Measurements from ENCODE around the gene MFSD11. TPM values are rescaled to one million over a fixed set of nuclear protein-coding genes. Genes with fewer than 3 reads are reported as not detected.
"Not testable (repeated sequence)": the region's sequence is repeated elsewhere in the genome, so short reads cannot be mapped to it uniquely, and the experiment has no call there.

Gene MFSD11
- total and polyA plus RNA-seq, 2 of the 8 experiments (the other 6 are each of a cell fraction or from before 2014, with no cell fraction given): 17.7 to 19.8 TPM

DNA sequence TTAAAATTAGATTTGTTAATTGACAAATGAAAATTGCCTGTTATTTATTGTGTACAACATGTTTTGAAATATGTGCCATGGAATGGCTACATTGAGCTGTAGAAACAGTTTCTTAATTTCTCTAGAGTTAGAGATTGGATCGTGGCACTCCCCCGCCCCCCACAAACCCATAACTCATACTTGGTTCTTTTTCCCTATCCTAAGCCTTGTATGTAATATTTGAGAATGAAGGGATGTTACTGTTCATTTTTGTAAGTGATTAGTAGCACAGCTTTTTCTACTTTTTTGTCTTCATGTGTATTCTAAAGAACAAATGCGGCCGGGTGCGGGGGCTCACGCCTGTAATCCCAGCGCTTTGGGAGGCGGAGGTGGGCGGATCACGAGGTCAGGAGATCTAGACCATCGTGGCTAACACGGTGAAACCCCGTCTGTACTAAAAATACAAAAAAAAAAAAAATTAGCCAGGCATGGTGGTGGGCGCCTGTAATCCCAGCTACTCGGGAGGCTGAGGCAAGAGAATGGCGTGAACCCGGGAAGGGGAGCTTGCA is 1.7 kb downstream of the MFSD11 start:
- H2BK12ac ChIP-seq (ENCODE audit: low read depth, low read length); FAIRE-seq; H3K18ac ChIP-seq (ENCODE audit: extremely low read depth, low read length); H3K27me3 ChIP-seq (replicated peaks in 1 of 4; ENCODE audit: control insufficient read depth in 3 of 4, extremely low read depth in 1 of 4, insufficient read depth in 3 of 4, low read length in 3 of 4); DNase-seq (ENCODE audit: low read depth in 1 of 2, low spot score in 2 of 2); H3K23ac ChIP-seq (ENCODE audit: insufficient read length); H4K5ac ChIP-seq (ENCODE audit: insufficient read length, low read depth, low read length); H3K56ac ChIP-seq (replicated peaks; ENCODE audit: insufficient read length, low read depth, low read length); H2BK20ac ChIP-seq (ENCODE audit: low read length); H3K9me3 ChIP-seq (ENCODE audit: insufficient read depth in 2 of 2, low read depth in 1 of 2, low read length in 1 of 2); H3K27ac ChIP-seq (ENCODE audit: low read depth, low read length); H4K8ac ChIP-seq (ENCODE audit: extremely low read depth, insufficient read depth, low read length); H3K9ac ChIP-seq (replicated peaks in 1 of 4; ENCODE audit: extremely low read depth in 1 of 4, low read depth in 3 of 4, low read length in 3 of 4); H3K4ac ChIP-seq (replicated peaks; ENCODE audit: insufficient read length, low read depth, low read length); H2BK15ac ChIP-seq (ENCODE audit: low read length); H2BK120ac ChIP-seq (replicated peaks; ENCODE audit: low read depth, low read length); H3K4me3 ChIP-seq (ENCODE audit: extremely low read depth in 1 of 4, insufficient read depth in 2 of 4, low read depth in 3 of 4, low read length in 4 of 4); H3K79me1 ChIP-seq (ENCODE audit: low read depth, low read length); H3K4me2 ChIP-seq (ENCODE audit: insufficient read depth in 1 of 2, low read depth in 2 of 2, low read length in 2 of 2); H3K23me2 ChIP-seq (ENCODE audit: low read depth, low read length); H2BK5ac ChIP-seq (ENCODE audit: low read depth, low read length); H2AK5ac ChIP-seq (ENCODE audit: low read depth, low read length); H4K91ac ChIP-seq (replicated peaks; ENCODE audit: insufficient read length, low read length); H3K14ac ChIP-seq (ENCODE audit: insufficient read length); H3K4me1 ChIP-seq (replicated peaks in 1 of 4; ENCODE audit: control insufficient read depth in 3 of 4, insufficient read depth in 4 of 4, low read length in 3 of 4); H2AFZ ChIP-seq (ENCODE audit: low read length): not testable (repeated sequence)
- CTCF ChIA-PET (ENCODE audit: partially characterized antibody): interaction anchor here (0.6 to 1.5 kb wide), 4 partner anchors 24 to 1287 kb away, joined by 3 to 6 read pairs (median 4); no protein-coding TSS in a partner anchor
- H4K20me1 ChIP-seq (replicated peaks in 1 of 2; ENCODE audit: control insufficient read depth in 1 of 2, insufficient read depth in 2 of 2, low read length in 2 of 2): peaks cover 9 to 14% of the 10 kb centered on the region in 2 experiments
- H3K79me2 ChIP-seq (ENCODE audit: control insufficient read depth in 1 of 2, insufficient read depth in 2 of 2, low read length in 2 of 2): peaks cover 16 to 40% of the 10 kb centered on the region in 2 experiments
- peaks cover 6 to 29% (median 17%) of the 10 kb centered on the region in 4 experiments for H3K36me3 ChIP-seq (ENCODE audit: control insufficient read depth in 2 of 4, insufficient read depth in 4 of 4, low read length in 3 of 4)
- POLR2A ChIA-PET (ENCODE audit: partially characterized antibody): interaction anchor here (9.2 kb wide), 1 partner anchor 14 kb away, joined by 181 read pairs; the partner anchor contains the start of genes JMJD6 and METTL23
- WGBS, 2 experiments (ENCODE audit: extremely low coverage in 1 of 2, insufficient coverage in 1 of 2, insufficient read length in 1 of 2, insufficient replicate concordance in 2 of 2, low coverage in 1 of 2, low lambda C conversion rate in 2 of 2, missing lambda C conversion rate in 1 of 2): 92% methylated on average over 11 of the region's 17 CpGs; no CpG with 5 or more reads in 1 of the 2 experiments
